Endothelial cell of umbilical vein (primary cell): ENCODE data around the gene BMPER. TPM values are rescaled to one million over a fixed set of nuclear protein-coding genes. Genes with fewer than 3 reads are reported as not detected.

ENCODE experiments used
- BruUV-seq: library from RNA; stranded (reverse); fragments of 400-500 nt; replicated peaks from 2 replicates; lab custom pipeline; 2021; lab: Mats Ljungman, UMichigan
- CTCF ChIA-PET: fragments of 300-600, 350-600 bp; sonication (Branson Sonifier 250); formaldehyde crosslinking; loops from one replicate; lab custom pipeline; 2021; ENCODE audit warnings: antibody characterized with exemption, inconsistent platforms; lab: Charles Lee
- POLR2A ChIA-PET: fragments of 300-600, 350-600 bp; sonication (Branson Sonifier 250); formaldehyde crosslinking; loops from one replicate; lab custom pipeline; 2021; ENCODE audit warnings: antibody characterized with exemption, inconsistent platforms; lab: Charles Lee
- DNase-seq: peaks from one replicate; pipeline ENCODE4 v3.0.0-alpha.2; 2011; ENCODE audit warnings: low read depth, low spot score
- FAIRE-seq: peaks from 2 replicates; lab custom pipeline; 2011; peaks lifted over from hg19 to GRCh38; lab: Jason Lieb, UNC
- H2AFZ ChIP-seq: 2 replicates; pipeline ENCODE4 v1.6.0; 2012; ENCODE audit warnings: low read depth, low read length, control low read depth, inconsistent platforms
- H3K27ac ChIP-seq: 2 replicates; pipeline ENCODE4 v1.5.1; 2011; ENCODE audit warnings: low read depth, mild to moderate bottlenecking, control low read depth, low read length, moderate library complexity; ENCODE audit not compliant: insufficient read depth
- H3K27me3 ChIP-seq, 2 experiments: 2 replicates each; pipeline versions ENCODE4 v1.6.0 to v1.6.1; 2011; ENCODE audit warnings: low read length in 2 of 2, mixed read lengths in 1 of 2; ENCODE audit not compliant: control insufficient read depth in 2 of 2, insufficient read depth in 2 of 2
- H3K36me3 ChIP-seq, 2 experiments: 2 replicates in 1 of 2; 3 replicates in 1 of 2; pipeline ENCODE4 v1.5.1; 2011; ENCODE audit warnings: low read length in 2 of 2, mild to moderate bottlenecking in 1 of 2, moderate library complexity in 1 of 2; ENCODE audit not compliant: control insufficient read depth in 2 of 2, insufficient read depth in 2 of 2; ENCODE audit errors: extremely low read depth in 1 of 2
- H3K4me1 ChIP-seq: 3 replicates; pipeline ENCODE4 v1.5.1; 2011; ENCODE audit warnings: mild to moderate bottlenecking, low read length; ENCODE audit not compliant: control insufficient read depth, insufficient read depth; ENCODE audit errors: extremely low read depth
- H3K4me2 ChIP-seq: 2 replicates; pipeline ENCODE4 v1.6.1; 2011; ENCODE audit warnings: low read length, control low read depth, mixed read lengths; ENCODE audit not compliant: insufficient read depth
- H3K4me3 ChIP-seq, 3 experiments: fragments of 200-600 bp in 1 of 3; sonication (generic), shearing (Covaris generic) in 1 of 3; replicated peaks in 1 of 3; 2 replicates each; pipeline ENCODE4 v1.5.1; 2011 to 2016; ENCODE audit warnings: control low read depth in 3 of 3, low read length in 3 of 3, mild to moderate bottlenecking in 2 of 3, inconsistent platforms in 1 of 3, low read depth in 1 of 3, moderate library complexity in 1 of 3; ENCODE audit not compliant: insufficient read depth in 1 of 3
- H3K79me2 ChIP-seq: 2 replicates; pipeline ENCODE4 v1.6.0; 2012; ENCODE audit warnings: low read length, inconsistent platforms; ENCODE audit not compliant: control insufficient read depth, insufficient read depth
- H3K9ac ChIP-seq: replicated peaks from 2 replicates; pipeline ENCODE3; 2011; ENCODE audit warnings: low read length, control low read depth; ENCODE audit not compliant: insufficient read depth; ENCODE audit errors: extremely low read depth
- H3K9me1 ChIP-seq: replicated peaks from 3 replicates; pipeline ENCODE4 v1.6.0; 2011; ENCODE audit warnings: mild to moderate bottlenecking, low read length; ENCODE audit not compliant: control insufficient read depth, insufficient read depth; ENCODE audit errors: extremely low read depth
- H3K9me3 ChIP-seq: replicated peaks from 2 replicates; pipeline ENCODE4 v1.5.1; 2012; ENCODE audit warnings: low read length, inconsistent platforms; ENCODE audit not compliant: control insufficient read depth, insufficient read depth
- H4K20me1 ChIP-seq: replicated peaks from 2 replicates; pipeline ENCODE3; 2011; ENCODE audit warnings: mild to moderate bottlenecking, low read length; ENCODE audit not compliant: control insufficient read depth, insufficient read depth; ENCODE audit errors: extremely low read depth
- EZH2 ChIP-seq: IDR thresholded peaks from 2 replicates; pipeline ENCODE4 v1.6.1; 2012; ENCODE audit warnings: borderline replicate concordance, low read depth, mild to moderate bottlenecking, moderate library complexity, low read length, inconsistent platforms; ENCODE audit not compliant: severe bottlenecking
- FOS ChIP-seq: IDR thresholded peaks from 2 replicates; pipeline ENCODE4 v1.6.1; 2011; ENCODE audit warnings: mild to moderate bottlenecking, low read length, moderate library complexity, borderline replicate concordance; ENCODE audit not compliant: insufficient read depth
- GATA2 ChIP-seq: IDR thresholded peaks from 2 replicates; pipeline ENCODE4 v1.7.0; 2011; ENCODE audit warnings: low read depth, mild to moderate bottlenecking, moderate library complexity, mixed read lengths, low read length; ENCODE audit not compliant: insufficient read length, insufficient read depth
- JUN ChIP-seq: IDR thresholded peaks from 2 replicates; pipeline ENCODE4 v1.6.1; 2011; ENCODE audit warnings: borderline replicate concordance, low read depth; ENCODE audit not compliant: insufficient read length, insufficient read depth
- MYC ChIP-seq: IDR thresholded peaks from one replicate; pipeline ENCODE4 v1.6.1; 2011; ENCODE audit warnings: mild to moderate bottlenecking, low read depth, low read length
- POLR2A ChIP-seq: IDR thresholded peaks from 2 replicates; pipeline ENCODE4 v1.6.1; 2012; ENCODE audit warnings: low read depth, mild to moderate bottlenecking, control low read depth, low read length
- POLR2AphosphoS5 ChIP-seq: IDR thresholded peaks from 2 replicates; pipeline ENCODE4 v1.6.1; 2012; ENCODE audit warnings: low read depth, mild to moderate bottlenecking, control low read depth, low read length, moderate library complexity; ENCODE audit not compliant: insufficient read depth
- dilution Hi-C: fragments of 300-500 bp; cut with MboI; formaldehyde crosslinking; loops from one replicate; pipeline ENCODE4 v1.15.0; 2019; ENCODE audit warnings: low sequenced_read_pairs; ENCODE audit not compliant: extremely low pct_ligation_motif_present
- intact Hi-C: fragments of 100-400 bp; cut with micrococcal nuclease; formaldehyde crosslinking; loops from one replicate; pipeline ENCODE4 v1.10.0; 2022
- polyA plus RNA-seq, 4 experiments: library from polyadenylated mRNA; depleted of rRNA in 3 of 4; stranded (reverse) in 3 of 4; unstranded in 1 of 4; fragments of >200 nt; gene quantifications; 2 replicates each; pipeline versions ENCODE4 v1.2.1 to v1.2.3, GENCODE V29; 2011 to 2012; ENCODE audit warnings: missing spikeins in 1 of 4
- total RNA-seq: library from RNA; stranded (reverse); gene quantifications from 2 replicates; pipeline ENCODE4 v1.2.3, GENCODE V29; 2021
- TF ChIP-seq, protein P1 (sequence below): IDR thresholded peaks from 2 replicates; pipeline ENCODE4 v1.6.1; 2011; ENCODE audit not compliant: insufficient read depth, insufficient read length
- TF ChIP-seq, protein P2 (sequence below), 2 donors: IDR thresholded peaks; 1 replicate in 1 of 2; 2 replicates in 1 of 2; pipeline ENCODE4 v1.5.1; 2011; ENCODE audit warnings: low read length in 2 of 2, mild to moderate bottlenecking in 2 of 2, moderate library complexity in 2 of 2, control low read depth in 1 of 2, inconsistent platforms in 1 of 2, low read depth in 1 of 2; ENCODE audit not compliant: insufficient read depth in 1 of 2; ENCODE audit errors: extremely low read depth in 1 of 2

The BMPER gene
- total and polyA plus RNA-seq, 2 donors (not counting 3 experiments of a cell fraction or from before 2014, with no cell fraction given) = 0.10 to 0.13 TPM

DNA sequence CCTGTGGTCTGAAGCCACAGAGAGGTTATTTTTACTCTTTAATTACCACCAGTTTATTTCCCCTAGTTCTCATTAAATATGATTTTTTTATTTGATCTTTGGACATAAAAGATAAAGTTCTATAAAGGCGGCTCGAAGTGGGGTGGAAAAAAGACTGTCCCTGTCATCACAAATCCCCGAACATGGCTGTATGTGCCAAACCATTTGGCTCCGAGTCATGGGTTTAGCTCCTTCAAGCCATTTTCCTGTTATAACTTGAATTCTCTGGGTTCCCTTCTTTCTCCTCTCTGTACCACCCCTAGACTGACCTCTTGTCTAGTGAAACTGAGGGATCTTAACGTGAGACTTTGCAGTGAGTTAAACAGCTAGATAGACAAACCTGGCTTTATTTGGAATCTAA is 181.6 kb downstream of the BMPER start:
- Histone ChIP-seq H3K9me3 (no peaks in the 10 kb centered on the region), H2AFZ (no peak overlapping the region), H3K4me3 (no peak overlapping the region), H3K79me2 (no peaks in the 10 kb centered on the region), H3K4me2 (no peak overlapping the region), H4K20me1 (no peaks in the 10 kb centered on the region), H3K9me1 (no peaks in the 10 kb centered on the region), H3K36me3 (no peaks in the 10 kb centered on the region), H3K9ac (no peak overlapping the region), H3K27me3 (no peaks in the 10 kb centered on the region), H3K4me1 (no peaks in the 10 kb centered on the region), H3K27ac (no peak overlapping the region)
- DNase-seq (no peak), FAIRE-seq (no peak)
- intact Hi-C loops = loop anchor here (10.0 kb wide), 1 partner anchor 322 kb away; no protein-coding TSS in a partner anchor
- ChIA-PET POLR2A (no interaction called here), CTCF (interaction anchor here (1.4 to 5.8 kb wide), 16 partner anchors 7 to 901 kb away, joined by 3 to 266 read pairs (median 10); no protein-coding TSS in a partner anchor)
- no TSS peak for BruUV-seq
- TF ChIP-seq MYC = no peak
- no peak for TF ChIP-seq POLR2A
- TF ChIP-seq JUN = no peak
- TF ChIP-seq POLR2AphosphoS5 = no peak
- TF ChIP-seq EZH2 = no peak
- no peak for TF ChIP-seq GATA2
- TF ChIP-seq, protein P1, sequence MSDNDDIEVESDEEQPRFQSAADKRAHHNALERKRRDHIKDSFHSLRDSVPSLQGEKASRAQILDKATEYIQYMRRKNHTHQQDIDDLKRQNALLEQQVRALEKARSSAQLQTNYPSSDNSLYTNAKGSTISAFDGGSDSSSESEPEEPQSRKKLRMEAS = no peak
- TF ChIP-seq, protein P2, sequence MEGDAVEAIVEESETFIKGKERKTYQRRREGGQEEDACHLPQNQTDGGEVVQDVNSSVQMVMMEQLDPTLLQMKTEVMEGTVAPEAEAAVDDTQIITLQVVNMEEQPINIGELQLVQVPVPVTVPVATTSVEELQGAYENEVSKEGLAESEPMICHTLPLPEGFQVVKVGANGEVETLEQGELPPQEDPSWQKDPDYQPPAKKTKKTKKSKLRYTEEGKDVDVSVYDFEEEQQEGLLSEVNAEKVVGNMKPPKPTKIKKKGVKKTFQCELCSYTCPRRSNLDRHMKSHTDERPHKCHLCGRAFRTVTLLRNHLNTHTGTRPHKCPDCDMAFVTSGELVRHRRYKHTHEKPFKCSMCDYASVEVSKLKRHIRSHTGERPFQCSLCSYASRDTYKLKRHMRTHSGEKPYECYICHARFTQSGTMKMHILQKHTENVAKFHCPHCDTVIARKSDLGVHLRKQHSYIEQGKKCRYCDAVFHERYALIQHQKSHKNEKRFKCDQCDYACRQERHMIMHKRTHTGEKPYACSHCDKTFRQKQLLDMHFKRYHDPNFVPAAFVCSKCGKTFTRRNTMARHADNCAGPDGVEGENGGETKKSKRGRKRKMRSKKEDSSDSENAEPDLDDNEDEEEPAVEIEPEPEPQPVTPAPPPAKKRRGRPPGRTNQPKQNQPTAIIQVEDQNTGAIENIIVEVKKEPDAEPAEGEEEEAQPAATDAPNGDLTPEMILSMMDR (IDR thresholded peaks at IDR 0.05; ENCODE audit: extremely low read depth in 1 of 2, insufficient read depth in 1 of 2, low read depth in 1 of 2, low read length in 2 of 2) = no peak
- TF ChIP-seq FOS = no peak
- dilution Hi-C loops = no loop called here
